HUES48 (cell line): Measurements from ENCODE around the gene GPRC5B.

Experiments used
- H3K27ac ChIP-seq: one replicate; pipeline ENCODE4 v1.7.0; 2013; ENCODE audit warnings: low read depth, low read length, inconsistent platforms
- H3K27me3 ChIP-seq: 2 replicates; pipeline ENCODE4 v1.6.1; 2013; ENCODE audit warnings: mild to moderate bottlenecking, low read length; ENCODE audit not compliant: control insufficient read depth, insufficient read depth
- H3K36me3 ChIP-seq: 2 replicates; pipeline ENCODE4 v1.6.1; 2013; ENCODE audit warnings: low read length; ENCODE audit not compliant: control insufficient read depth, insufficient read depth
- H3K4me1 ChIP-seq: 2 replicates; pipeline ENCODE4 v1.6.1; 2013; ENCODE audit warnings: mild to moderate bottlenecking, low read length; ENCODE audit not compliant: control insufficient read depth, insufficient read depth
- H3K4me3 ChIP-seq: 2 replicates; pipeline ENCODE4 v1.5.1; 2013; ENCODE audit warnings: mild to moderate bottlenecking, low read depth, low read length
- H3K9ac ChIP-seq: 2 replicates; pipeline ENCODE4 v1.6.1; 2013; ENCODE audit warnings: mild to moderate bottlenecking, low read depth, low read length, moderate library complexity
- H3K9me3 ChIP-seq: 2 replicates; pipeline ENCODE4 v1.6.1; 2013; ENCODE audit warnings: low read length; ENCODE audit not compliant: control insufficient read depth, insufficient read depth

Gene GPRC5B

DNA sequence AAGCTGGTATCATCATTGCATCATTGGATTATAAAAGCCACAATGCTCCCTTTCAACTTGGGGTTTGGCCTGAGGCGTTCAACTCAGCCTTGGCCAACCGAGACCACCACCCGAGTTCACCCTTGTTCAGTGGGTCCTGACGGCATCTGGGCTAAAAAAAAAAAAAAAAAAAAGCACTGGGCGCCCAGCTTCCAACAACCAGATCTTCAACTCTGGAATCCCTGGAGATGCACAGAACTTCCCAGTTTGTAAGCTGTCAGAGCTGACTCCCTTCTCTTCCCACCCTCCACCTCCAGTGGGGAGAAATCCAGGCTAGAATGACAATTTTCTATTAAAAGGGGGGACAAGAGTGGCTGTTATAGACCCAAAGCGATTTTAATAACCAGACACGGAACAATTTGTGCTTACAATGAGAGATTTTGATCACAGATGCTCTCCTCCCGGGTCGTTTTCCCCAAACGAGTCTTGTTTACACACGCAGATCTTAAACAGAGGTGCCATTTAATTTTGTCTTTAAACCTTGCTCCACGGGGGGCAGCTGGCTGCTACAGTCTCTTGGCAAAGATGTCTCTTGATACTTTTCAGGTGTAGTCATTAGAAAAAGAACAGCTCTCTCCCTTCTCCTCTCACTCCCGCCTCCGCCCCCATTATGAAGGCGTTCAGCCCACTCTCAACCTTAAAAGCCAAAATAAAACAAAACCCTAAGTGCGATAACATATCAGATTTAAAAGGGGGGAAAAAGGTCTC is 26.9 kb downstream of the GPRC5B start:
- no peaks in the 10 kb centered on the region for H3K27me3 ChIP-seq
- H3K9ac ChIP-seq, result no peak overlapping the region
- H3K4me1 ChIP-seq, result peaks cover 82% of the 10 kb centered on the region
- H3K36me3 ChIP-seq, result peaks cover 48% of the 10 kb centered on the region
- no peaks in the 10 kb centered on the region for H3K9me3 ChIP-seq
- no peak overlapping the region for H3K4me3 ChIP-seq
- H3K27ac ChIP-seq, result peak overlapping the region; percentile 9

DNA sequence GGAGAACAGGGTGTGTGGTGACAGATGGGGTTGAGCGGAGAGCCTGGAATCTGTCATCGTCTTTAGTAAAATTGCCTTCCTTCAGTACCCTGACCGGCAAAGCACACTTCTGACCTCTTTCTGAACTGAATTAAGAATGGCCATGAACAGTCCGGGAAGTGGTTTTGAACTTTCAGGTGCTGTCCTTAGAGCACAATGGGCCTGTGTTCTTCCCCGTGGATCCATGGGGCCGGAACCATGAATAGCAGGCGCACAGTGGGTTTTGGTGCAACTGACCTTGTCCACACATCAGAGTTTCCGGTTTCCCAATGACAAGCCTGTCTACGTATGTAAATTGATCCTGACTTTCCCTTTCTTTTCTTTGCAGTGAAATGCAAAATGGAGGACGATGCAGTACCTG is 28.5 kb downstream of the GPRC5B start:
- no peak overlapping the region for H3K9ac ChIP-seq
- peaks cover 44% of the 10 kb centered on the region for H3K36me3 ChIP-seq
- H3K27me3 ChIP-seq, result no peaks in the 10 kb centered on the region
- peaks cover 72% of the 10 kb centered on the region for H3K4me1 ChIP-seq
- H3K4me3 ChIP-seq, result no peak overlapping the region
- no peaks in the 10 kb centered on the region for H3K9me3 ChIP-seq
- H3K27ac ChIP-seq, result no peak overlapping the region

DNA sequence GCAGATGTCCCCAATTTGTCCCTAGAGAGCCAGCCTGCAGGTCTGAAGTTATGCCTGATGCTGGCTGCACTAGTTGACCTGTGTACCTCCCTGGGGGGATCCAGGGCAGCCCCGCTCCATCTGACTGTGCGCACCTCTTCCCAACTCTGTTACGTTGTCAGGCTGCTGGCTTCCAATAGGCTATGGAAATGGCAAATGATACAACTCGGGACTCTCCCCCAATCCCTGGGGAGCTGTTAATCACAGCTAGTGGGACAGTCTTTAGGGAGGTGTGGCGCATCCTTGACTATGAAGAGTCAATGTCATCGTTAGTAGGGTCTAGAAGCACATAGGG is 30.1 kb downstream of the GPRC5B start:
- peaks cover 35% of the 10 kb centered on the region for H3K36me3 ChIP-seq
- H3K27ac ChIP-seq, result peak overlapping the region; percentile 63
- no peak overlapping the region for H3K9ac ChIP-seq
- no peaks in the 10 kb centered on the region for H3K9me3 ChIP-seq
- H3K27me3 ChIP-seq, result no peaks in the 10 kb centered on the region
- peaks cover 60% of the 10 kb centered on the region for H3K4me1 ChIP-seq
- H3K4me3 ChIP-seq, result no peak overlapping the region

DNA sequence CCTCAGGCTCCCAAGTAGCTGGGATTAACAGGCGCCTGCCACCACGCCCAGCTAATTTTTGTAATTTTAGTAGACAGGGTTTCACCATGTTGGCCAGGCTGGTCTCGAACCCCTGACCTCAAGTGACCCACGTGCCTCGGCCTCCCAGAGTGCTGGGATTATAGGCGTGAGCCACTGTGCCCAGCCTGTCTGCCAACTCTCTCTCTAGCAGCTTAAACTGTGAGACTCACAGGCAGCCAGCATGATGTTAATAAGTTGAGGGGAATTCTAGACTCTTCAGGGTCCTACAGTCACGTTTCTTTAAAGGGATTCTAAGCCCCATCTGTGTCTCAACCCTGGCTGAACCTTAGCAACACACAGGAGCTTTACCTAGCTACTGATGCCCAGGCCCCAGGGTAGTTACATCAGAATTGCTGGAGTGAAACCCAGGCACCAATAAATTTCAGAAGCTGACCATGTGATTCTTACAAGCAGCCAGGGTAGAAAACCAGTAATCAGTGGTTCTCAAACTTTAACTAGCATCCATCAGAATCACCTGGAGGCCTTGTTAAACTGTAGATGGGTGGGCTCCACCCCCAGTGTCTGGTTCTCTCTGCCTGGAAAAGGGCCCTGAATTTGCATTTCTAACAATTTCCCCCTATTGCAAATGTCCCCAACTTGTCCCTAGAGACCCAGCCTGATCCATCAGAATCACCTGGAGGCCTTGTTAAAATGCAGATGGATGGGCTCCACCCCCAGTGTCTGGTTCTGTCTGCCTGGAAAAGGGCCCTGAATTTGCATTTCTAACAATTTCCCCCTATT is 30.7 kb downstream of the GPRC5B start:
- H3K36me3 ChIP-seq, result peaks cover 30% of the 10 kb centered on the region
- no peaks in the 10 kb centered on the region for H3K9me3 ChIP-seq
- no peak overlapping the region for H3K9ac ChIP-seq
- H3K27ac ChIP-seq, result peak overlapping the region; percentile 63
- no peak overlapping the region for H3K4me3 ChIP-seq
- peaks cover 55% of the 10 kb centered on the region for H3K4me1 ChIP-seq
- no peaks in the 10 kb centered on the region for H3K27me3 ChIP-seq

DNA sequence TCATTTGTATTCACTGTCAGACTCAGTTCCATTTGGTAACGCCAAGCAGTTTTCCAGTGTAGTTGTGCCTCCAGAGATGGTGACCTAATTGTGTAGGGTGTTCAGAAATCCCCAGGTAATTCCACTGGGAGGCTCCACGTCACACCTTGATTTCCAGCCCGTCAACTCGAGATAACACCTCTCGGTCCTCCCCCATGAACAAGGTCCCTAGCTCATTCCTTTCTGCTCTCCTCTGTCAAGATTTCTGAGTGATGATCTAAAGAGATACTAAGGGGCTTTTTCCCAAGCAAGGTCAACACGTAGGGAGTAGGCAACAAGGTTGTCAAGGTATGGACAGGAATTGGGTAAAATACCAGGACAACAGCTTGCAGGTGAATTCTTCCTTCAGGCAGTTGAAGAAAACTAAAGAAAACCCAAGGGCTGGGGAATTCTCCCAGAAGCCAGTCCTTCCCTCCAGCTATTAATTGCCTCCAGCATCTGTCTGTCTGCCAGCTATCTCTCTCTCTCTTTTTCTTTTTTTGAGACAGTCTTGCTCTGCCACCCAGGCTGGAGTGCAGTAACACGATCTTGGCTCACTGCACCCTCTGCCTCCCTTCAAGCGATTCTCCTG is 31.4 kb downstream of the GPRC5B start:
- Histone ChIP-seq H3K9ac (no peak overlapping the region), H3K27me3 (no peaks in the 10 kb centered on the region), H3K4me1 (peaks cover 50% of the 10 kb centered on the region), H3K9me3 (no peaks in the 10 kb centered on the region), H3K27ac (no peak overlapping the region), H3K4me3 (no peak overlapping the region), H3K36me3 (peaks cover 25% of the 10 kb centered on the region)

DNA sequence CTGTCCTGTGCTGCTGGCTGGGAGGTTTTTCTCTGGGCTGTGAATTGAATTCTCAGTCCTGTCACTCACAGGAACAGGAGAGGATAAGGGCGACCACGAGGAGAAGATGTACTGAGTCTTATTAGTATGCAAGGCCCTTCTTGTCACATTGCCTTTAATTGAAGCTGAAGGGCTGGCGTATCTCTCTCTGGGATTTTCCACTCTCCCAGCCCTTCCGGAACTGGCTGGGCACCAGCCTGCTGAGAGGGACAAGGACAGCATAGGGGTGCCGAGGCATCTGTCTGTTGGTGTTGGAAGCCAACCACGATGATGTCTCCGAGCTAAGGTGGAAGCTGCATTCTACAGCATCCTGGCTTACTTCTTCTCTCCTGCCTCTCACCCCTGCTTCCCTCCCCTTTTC is 33.2 kb downstream of the GPRC5B start:
- Histone ChIP-seq H3K27ac (no peak overlapping the region), H3K9ac (no peak overlapping the region), H3K4me1 (peaks cover 38% of the 10 kb centered on the region), H3K36me3 (peaks cover 7% of the 10 kb centered on the region), H3K27me3 (no peaks in the 10 kb centered on the region), H3K4me3 (no peak overlapping the region), H3K9me3 (no peaks in the 10 kb centered on the region)

DNA sequence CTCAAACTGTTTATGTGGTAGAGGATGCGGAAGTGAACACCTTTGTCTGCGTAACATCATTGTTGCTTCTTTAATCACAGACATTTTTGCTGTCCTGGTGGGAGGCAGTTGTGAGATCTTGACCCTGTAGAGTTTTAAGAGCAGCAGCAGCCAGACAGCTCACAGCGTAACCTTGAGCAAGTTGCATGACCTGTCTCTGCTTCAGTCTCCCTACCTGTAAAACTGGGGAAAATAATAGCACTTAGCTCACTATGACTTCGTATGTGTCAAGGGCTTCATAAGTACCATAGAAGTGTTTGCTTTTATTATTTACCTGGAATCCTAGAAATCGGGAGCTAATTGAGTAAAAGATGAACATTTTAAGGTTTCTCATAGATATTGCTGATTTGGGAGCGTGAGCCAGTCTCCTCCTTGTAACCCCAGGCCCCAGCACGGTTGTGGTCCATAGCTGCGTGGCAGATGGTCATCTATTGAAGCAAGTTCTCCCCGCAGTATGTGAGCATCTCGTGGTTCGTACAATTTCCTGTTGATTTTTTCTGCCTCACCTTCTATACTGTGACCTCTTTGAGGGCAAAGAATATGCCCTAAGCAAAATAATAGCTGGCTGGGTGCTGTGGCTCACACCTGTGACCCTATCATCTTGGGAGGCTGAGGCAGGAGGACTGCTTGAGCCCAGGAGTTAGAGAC is 34.4 kb downstream of the GPRC5B start:
- Histone ChIP-seq H3K27ac (no peak overlapping the region), H3K36me3 (no peaks in the 10 kb centered on the region), H3K9me3 (no peaks in the 10 kb centered on the region)

DNA sequence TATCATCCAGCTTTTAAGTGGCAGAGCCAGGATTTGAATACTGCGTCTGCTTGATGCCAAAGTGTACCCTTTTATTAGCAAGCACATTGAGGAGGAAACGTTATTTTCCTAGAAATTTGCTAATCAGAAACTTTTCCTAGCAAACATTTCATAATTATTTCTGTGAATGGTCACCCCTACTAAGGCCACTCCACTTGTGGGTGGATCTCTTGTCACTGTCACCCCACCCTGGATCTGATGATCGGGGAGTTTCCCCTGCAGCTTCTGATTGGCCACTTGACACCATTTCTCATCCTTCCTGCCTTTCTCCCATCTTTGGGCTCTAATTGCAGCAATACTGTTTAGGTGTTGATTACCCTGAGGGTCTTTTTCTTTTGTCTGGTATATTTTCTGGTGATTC is 35.9 kb downstream of the GPRC5B start:
- Histone ChIP-seq H3K4me3 (no peak overlapping the region), H3K27me3 (no peaks in the 10 kb centered on the region), H3K36me3 (no peaks in the 10 kb centered on the region), H3K9me3 (no peaks in the 10 kb centered on the region), H3K4me1 (peaks cover 15% of the 10 kb centered on the region), H3K27ac (no peak overlapping the region), H3K9ac (no peak overlapping the region)

More for the DNA sequence above, 34.4 kb downstream of the GPRC5B start:
- Histone ChIP-seq H3K9ac (no peak overlapping the region), H3K4me1 (peaks cover 30% of the 10 kb centered on the region), H3K27me3 (no peaks in the 10 kb centered on the region), H3K4me3 (no peak overlapping the region)

DNA sequence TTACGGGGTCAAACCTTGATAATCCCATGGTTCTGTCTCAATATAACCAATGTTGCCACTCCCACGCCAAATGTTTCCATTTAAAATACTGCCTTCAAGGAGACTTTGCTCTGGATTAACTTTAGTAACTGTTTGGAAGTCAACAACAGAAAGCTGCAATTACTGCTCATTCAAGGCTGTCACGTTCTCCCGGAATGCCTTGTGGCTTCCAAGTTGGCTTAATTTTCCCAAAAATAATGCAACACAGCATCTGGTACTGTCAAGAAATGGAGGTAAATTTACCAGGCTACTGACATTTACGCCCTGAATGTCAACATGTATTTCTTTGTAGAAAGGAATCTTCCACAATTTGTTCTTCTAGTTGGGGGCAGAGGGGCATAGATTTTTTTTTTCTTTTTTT is 38.2 kb downstream of the GPRC5B start:
- H3K36me3 ChIP-seq, result no peaks in the 10 kb centered on the region
- no peak overlapping the region for H3K9ac ChIP-seq
- H3K9me3 ChIP-seq, result no peaks in the 10 kb centered on the region

DNA sequence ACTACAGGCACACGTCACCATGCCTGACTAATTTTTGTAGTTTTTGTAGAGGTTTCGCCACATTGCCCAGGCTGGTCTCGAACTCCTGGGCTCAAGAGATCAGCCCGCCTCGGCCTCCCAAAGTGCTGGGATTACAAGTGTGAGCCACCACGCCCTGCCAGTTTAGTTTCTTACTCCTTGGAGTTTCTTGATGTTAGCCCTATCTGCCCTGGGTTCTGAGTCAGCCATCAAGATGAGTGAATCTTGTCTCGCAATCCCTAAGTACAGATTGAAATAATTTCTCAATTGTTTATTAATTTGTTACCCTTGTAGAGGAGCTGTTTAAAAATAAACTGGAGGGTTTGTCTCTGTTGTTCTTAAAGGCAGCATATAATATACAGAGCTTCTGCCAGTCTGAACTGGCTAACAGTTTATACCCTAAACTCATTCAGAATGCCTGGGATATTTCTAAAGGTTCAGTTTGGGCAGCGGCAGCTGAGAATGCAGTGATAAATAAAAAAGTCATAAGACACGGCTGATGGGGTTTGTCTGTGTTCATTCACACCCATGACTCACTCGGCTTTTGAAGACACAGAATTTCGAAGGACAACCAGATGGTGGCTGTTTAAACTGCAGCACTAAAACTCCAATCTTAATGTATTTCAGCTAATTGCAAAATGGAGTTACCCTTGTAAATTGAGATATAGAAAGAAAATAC is 39.6 kb downstream of the GPRC5B start:
- no peak overlapping the region for H3K9ac ChIP-seq
- no peaks in the 10 kb centered on the region for H3K4me1 ChIP-seq
- H3K27ac ChIP-seq, result no peak overlapping the region
- no peaks in the 10 kb centered on the region for H3K36me3 ChIP-seq
- H3K27me3 ChIP-seq, result no peaks in the 10 kb centered on the region
- no peak overlapping the region for H3K4me3 ChIP-seq
- H3K9me3 ChIP-seq, result no peaks in the 10 kb centered on the region

More for the DNA sequence above, 38.2 kb downstream of the GPRC5B start:
- no peak overlapping the region for H3K27ac ChIP-seq
- H3K27me3 ChIP-seq, result no peaks in the 10 kb centered on the region
- peaks cover 4% of the 10 kb centered on the region; the same call in 1 of the 2 replicates for H3K4me1 ChIP-seq
- no peak overlapping the region for H3K4me3 ChIP-seq
